HG03442 (cell line): ENCODE results near the gene BET1.
"Not testable (repeated sequence)": the region's sequence is repeated elsewhere in the genome, so short reads cannot be mapped to it uniquely, and the experiment has no call there.

Experiments
- ATAC-seq: cut with Tn5 transposase; IDR thresholded peaks from one replicate; pipeline ENCODE4 v1.9.1; 2021; ENCODE audit warnings: mild to moderate bottlenecking, moderate library complexity; ENCODE audit not compliant: unreplicated experiment

Gene BET1

DNA sequence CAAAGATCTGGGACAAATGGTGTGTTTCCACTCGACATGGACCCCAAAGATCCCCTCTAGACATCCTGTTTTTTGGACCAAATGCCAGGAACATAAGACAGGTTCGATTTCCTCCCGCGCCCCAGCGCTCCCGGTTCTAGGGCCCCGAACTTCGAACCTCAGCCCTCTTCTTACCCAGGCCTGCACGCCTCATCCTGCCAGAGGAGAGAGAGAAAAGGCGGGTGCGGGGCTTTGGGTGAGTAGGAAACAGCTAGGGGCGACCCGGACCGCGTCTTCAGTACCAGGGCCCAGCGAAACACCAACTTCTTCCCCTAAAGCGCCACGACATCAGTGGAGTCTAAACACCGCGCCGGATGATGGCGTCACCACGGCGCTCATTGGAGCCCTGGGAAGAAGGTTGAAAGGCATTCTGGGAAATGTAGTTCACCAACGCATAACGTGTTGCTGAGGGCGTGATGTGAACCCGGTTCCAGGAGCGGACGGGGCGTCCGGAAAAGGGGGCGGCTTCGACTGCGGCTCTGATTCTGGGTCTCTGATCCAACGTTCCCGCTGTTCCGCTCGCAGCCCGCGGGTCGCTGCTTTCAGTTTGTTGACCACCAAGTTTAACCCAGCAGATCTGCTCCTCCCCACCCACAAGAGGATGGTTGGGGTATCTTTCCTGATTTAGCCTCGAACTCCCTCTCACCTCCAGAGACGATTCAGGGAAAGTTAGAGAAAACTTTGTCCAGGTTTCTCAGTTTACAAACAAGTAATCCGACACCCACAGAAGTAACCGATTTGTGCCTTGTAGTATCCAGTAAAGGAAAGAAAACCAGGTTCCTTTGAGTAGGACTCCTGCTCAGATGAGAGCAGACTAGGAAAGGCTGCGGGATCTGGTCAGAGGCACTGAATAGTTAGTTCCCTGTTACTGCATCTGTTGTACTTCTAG is at the start of gene BET1:
Gene BET1 (minus strand): TSS at position 332 of the 928 bp plus-strand sequence. CDS start 139 bp downstream, at position 193.
- ATAC-seq = peak; percentile 94

DNA sequence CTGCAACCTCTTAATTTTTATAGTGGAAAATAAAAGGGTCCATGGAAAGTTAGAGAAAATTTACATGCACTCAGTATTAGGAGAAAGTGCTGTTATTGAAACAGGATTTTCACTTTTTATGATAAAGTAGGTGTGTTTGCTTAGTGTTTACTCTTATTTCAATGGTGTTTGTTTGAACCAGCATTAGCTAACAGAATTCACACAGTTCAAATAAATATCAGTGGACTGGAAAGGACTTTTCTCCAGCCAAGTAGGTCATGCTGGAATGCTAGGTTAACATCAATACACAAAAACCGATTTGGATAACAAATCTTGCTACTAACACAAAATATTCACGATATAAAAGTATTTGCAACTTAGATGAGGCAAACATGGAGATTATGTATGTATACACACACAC is 49.4 kb upstream of the BET1 start:
- ATAC-seq = no peak

DNA sequence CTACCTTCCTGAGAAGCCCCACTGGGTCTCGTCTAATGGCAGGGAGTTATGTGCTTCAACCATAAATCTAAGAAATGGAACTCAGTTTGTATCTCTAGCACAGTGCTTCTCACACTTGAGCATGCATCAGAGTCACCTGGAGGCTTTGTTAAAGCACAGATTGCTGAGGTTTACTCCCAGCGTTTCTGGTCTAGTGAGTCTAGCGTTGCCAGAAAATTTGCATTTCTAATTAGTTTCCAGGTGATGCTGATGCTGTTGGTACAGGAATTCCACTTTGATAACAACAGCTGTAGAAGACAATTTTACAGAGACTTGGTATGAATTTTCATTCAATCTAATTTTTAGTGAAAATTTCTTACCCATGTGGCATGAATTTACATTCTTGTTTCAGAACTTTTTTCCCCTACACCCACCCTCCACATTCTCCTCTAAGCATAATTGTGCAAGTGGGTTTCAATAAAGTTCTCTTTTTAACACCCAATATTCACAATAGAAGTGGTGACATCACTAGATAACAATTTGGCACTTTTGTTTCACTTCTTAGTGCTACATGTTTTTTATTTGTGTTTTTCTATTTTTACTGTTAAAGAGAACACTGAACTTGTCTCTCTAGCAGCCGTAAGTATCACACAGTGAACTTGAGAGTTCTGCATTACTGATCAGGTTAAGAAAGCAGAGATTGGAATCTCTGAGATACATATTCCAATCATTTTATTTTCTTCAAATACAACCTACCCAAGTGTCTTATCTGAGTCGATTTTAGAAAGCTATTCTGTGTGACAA is 48.4 kb upstream of the BET1 start:
- ATAC-seq = peak; percentile 44

GRCh38 chr7:94050046-94050445 is 45.9 kb upstream of the BET1 start:
- ATAC-seq = peak; percentile 82

GRCh38 chr7:94049615-94050014 is 45.5 kb upstream of the BET1 start:
- peak; percentile 4 for ATAC-seq

DNA sequence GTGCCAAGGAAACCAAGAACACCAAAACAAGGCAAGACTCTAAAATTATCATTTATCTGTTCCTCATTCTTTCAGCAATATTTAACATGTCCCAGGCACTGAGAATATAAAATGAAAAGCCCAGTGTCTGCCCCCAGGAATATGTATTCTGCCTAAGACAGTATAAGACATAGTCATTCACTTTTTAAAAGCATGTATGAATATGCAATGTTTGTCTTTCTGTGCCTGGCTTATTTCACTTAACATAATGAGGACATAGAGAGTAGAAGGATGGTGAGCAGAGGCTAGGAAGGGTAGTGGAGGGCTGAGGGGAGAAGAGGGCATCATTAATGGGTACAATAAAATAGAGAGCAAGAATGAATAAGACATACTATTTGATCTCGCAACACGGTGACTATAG is 44.6 kb upstream of the BET1 start:
- no peak for ATAC-seq

- no peak for ATAC-seq
These were observed 43.8 kb upstream of the BET1 start for GRCh38 chr7:94047956-94048355.

GRCh38 chr7:94045581-94045980 is 41.4 kb upstream of the BET1 start:
- ATAC-seq = no peak

GRCh38 chr7:94044806-94045205 is 40.7 kb upstream of the BET1 start:
- no peak for ATAC-seq

DNA sequence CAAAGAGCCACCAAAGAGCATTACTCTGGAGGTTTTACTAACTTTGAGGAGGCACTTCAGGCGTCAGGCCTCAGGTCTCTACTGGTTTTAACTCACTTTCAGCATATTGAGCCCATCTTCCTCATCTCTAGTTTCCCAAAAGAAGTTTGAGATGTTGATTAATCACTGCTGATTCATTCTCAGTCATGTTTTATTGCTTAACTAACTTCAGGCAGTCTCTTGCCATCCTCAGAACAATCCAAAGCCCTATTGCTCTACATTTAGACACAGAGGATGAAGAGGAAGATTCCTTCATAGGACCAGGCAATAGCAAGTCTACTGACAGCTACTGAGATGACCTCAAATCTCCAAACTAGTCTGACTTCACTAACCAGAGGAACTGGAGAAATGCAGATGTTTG is 39.1 kb upstream of the BET1 start:
- ATAC-seq = no peak

GRCh38 chr7:94042381-94042780 is 38.2 kb upstream of the BET1 start:
- peak; percentile 96 for ATAC-seq

- no peak for ATAC-seq
These were observed 37.4 kb upstream of the BET1 start for GRCh38 chr7:94041529-94041928.

DNA sequence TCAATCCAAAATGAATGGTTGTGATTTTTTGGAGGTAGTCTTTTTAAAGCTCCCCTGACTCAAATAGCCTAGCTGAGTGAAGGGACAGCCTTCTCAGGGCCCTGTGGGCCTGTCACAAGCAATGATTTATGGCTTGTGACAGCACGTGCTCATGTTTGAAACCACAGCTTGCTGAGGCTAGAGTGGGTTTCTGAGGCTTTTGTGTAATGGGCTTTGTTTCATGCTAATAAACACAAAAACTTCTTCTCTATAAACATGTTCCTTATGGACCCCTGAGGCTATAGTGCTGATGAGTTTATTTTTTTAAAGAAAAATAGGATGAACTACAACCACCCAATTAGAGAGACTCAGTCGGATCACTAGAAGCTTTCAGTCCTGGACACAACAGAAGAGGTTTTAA is 36.1 kb upstream of the BET1 start:
- ATAC-seq = no peak

- no peak for ATAC-seq
These were observed 35.3 kb upstream of the BET1 start for GRCh38 chr7:94039368-94040035.

DNA sequence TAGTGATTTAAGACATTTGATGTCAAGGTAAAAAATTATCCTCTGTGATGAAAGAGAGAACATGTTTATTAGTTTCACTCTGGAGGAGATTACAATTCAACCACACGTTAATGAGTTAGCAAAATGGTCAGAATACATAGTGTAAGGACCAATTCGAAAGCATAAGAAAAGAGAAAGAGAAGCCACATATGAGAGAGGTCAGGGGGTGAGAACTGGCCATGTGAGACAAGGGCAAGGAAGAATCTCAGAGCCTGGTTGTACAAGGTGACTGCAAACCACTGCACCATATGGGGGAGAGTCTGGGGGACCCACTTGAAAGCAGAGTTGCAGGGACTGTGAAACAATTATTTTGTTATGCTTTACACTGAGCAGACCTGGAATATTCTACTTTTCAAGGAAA is 27.7 kb upstream of the BET1 start:
- no peak for ATAC-seq

GRCh38 chr7:94030634-94031033 is 26.5 kb upstream of the BET1 start:
- ATAC-seq = no peak

DNA sequence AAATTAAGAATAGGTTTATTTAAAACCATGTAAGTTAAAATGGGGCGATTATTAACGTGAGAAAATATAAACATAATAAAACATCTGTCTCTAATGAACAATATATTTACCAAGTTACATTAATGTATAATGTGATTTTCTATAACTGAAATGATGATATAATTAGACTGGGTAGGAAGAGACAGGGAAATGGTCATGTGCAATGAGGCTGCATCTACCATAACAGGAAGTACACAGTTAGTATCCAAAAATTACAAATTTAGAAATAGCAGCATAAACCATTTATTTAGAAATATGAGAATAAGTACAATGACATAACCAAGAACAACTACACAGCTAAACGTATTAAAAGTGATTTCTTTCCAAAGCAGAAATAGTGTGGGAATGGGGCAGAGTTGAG is 25.8 kb upstream of the BET1 start:
- no peak for ATAC-seq

DNA sequence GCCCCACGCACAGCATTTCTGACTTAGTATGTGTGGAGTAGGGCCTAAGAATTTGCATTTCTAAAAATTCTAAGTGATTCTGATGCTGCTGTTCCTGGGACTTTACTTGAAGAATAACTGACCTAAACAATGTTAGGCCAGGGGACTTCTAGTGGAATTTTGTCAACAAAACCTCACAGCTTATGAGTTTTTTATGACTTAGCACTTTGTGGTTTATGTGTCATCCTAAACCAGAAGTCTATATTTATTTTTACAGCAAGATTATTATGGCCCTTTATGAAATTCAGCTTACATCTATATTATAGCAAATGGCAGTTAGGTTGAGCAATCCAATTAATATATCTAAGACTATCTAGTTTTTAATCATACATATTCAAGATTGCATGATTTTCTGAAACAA is 24.6 kb upstream of the BET1 start:
- peak; percentile 52 for ATAC-seq

- ATAC-seq = not testable (repeated sequence)
These were observed 22.5 kb upstream of the BET1 start for GRCh38 chr7:94026619-94027018.

GRCh38 chr7:94022550-94022949 is 18.4 kb upstream of the BET1 start:
- ATAC-seq = no peak

DNA sequence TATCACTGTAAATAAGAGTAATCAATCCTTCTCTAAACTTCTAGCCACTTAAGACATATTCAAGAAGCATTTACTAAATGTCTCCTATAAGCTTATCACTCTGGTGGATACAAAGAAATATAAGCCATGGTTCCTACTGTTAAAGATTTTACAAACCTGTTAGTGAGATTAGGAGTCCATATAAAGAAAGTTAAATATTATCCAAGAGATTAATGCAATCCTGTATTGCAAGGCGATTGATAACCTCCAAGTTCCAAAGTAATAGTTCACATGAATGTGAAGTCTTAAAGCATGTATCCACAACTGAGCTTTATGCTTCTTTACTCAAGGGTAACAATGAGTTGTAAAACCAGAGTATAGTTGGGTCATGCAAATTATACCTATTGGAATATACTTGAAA is 12.6 kb upstream of the BET1 start:
- ATAC-seq = no peak
